Right lobe of liver (tissue), 4 donors: ENCODE data around the gene HUS1.

Source experiments
- POLR2A ChIP-seq: fragments of 450-650 bp; IDR thresholded peaks from one replicate; pipeline ENCODE4 v1.6.1; 2017; ENCODE audit warnings: antibody characterized with exemption, mild to moderate bottlenecking
- TF ChIP-seq, protein P1 (sequence below), 4 donors: fragments of 200-600 bp in 3 of 4; fragments of 450-650 bp in 1 of 4; IDR thresholded peaks; one replicate each; pipeline versions ENCODE4 v1.5.1 to v1.8.0; 2016 to 2022; ENCODE audit warnings: antibody characterized with exemption in 4 of 4, mild to moderate bottlenecking in 2 of 4
- donor health status: DM: no; HTN: no; CAD: no.
- donor health status: DM: no; HTN: no; CAD: no.
- donor health status: DM: no; HTN: yes; CAD: no.

DNA sequence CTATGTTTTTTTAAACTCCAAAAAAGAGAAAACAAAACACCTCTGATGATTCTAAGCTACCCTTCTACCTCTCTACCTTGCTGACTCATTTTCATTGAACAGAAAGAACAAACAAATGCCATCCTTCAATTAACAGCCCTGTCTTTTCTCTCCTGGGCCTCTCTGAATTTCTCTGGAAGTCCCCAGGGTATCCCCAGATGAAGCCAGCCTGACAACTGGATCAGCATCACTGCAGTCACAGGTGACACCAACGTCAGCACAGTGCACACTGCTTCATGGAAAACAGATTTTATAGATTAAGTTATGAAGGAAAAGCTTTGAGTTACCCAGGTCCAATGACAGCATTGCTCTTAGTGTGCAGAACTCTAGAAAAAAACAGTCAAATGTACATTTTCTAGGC, 5.7 kb downstream of the HUS1 start:
- TF ChIP-seq POLR2A: no peak
- TF ChIP-seq, protein P1, sequence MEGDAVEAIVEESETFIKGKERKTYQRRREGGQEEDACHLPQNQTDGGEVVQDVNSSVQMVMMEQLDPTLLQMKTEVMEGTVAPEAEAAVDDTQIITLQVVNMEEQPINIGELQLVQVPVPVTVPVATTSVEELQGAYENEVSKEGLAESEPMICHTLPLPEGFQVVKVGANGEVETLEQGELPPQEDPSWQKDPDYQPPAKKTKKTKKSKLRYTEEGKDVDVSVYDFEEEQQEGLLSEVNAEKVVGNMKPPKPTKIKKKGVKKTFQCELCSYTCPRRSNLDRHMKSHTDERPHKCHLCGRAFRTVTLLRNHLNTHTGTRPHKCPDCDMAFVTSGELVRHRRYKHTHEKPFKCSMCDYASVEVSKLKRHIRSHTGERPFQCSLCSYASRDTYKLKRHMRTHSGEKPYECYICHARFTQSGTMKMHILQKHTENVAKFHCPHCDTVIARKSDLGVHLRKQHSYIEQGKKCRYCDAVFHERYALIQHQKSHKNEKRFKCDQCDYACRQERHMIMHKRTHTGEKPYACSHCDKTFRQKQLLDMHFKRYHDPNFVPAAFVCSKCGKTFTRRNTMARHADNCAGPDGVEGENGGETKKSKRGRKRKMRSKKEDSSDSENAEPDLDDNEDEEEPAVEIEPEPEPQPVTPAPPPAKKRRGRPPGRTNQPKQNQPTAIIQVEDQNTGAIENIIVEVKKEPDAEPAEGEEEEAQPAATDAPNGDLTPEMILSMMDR (IDR thresholded peaks at IDR 0.05): no peak
